ENCODE results near the gene CALML3.

CALML3 gene

DNA sequence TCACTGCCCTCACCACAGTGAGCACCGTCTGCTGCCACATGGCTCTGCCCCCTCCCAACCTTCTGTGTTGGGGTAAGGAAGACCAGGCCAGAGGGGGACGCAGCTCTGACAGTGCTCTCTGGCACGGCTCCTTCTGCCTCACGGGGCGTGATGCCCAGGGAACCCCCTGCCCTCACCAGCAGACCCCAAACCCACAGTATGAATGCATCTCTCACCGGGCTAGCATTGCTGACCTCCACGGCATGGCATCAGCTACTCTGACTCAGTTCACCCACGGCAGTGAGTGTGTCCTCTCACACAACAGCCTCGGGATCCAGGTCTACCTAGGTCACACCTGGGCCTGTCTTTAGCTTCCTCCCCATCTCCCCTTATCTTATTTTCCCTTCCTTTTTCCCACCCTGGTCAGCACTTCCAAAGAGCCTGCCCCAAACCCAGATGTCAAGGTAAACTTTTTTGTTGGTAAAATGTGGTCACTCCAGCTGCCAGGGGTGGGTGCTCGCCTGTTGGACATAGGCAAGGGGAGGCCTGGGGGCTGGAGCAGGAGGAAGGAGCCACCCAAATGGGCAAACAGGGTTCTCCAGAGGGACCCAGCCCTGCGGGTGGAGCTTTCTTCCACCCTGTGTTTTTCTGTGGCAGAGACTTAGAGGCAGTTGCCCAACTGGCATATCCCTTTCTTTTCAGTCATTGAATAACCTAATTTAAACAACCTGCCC, 4.4 kb downstream of the CALML3 start:
- DNase-seq, result peak; percentile 38

GRCh38 chr10:5529702-5530411, 5.1 kb downstream of the CALML3 start:
- peak; percentile 25 for DNase-seq

DNA sequence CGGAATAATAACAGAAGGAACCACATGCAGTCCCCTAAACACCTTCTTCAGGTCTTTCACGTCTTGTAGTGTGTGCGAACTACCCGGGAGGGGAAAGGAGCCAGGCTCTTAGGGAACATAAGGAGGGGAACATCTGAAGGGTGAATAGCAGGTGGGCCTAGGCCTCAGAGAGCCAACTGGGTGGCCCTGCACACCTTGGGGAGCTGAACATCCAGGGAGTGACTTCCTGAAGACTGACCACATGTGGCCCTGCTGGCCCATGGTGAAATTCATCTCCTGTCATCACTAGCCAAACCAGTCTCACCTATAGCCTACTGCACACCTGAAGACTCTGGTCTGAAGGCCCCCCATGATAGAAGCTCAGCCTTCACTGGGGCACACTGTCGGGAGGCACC, 5.6 kb downstream of the CALML3 start:
- peak; percentile 28 for DNase-seq

DNA sequence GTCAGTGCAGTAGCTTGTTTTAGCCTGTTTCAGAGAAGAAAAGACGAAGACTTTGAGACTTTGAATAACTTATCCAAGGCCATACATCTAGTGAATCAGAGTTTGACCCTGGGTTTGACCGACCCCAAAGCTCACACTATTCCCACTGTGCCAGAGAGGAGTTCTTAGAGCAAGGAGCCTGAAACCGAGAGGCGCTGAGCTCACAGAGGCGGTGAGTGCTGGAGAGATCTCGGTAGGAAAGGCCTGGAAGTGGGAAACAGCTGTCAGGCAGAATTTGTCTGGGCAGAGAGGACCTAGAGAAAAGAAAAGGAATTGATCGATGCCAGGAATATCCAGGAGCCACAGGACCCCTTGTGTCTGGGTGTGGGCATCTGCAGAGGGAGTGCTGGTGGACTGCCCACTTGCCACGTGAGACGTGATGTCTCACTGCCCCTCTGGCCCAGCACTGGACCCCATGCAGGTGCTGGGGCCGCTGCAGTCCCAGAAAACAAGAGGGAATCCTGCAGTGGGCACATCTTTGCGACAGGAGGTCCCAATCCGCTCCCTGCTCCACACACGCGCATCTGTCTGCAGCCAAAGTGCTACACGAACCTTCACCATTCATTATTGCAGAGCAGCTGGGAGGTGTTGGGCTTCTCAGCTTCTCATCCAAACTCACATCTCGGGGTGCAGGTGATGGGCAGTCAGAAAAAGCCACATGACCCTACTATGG, 6.2 kb downstream of the CALML3 start:
- peak; percentile 25 for DNase-seq

DNA sequence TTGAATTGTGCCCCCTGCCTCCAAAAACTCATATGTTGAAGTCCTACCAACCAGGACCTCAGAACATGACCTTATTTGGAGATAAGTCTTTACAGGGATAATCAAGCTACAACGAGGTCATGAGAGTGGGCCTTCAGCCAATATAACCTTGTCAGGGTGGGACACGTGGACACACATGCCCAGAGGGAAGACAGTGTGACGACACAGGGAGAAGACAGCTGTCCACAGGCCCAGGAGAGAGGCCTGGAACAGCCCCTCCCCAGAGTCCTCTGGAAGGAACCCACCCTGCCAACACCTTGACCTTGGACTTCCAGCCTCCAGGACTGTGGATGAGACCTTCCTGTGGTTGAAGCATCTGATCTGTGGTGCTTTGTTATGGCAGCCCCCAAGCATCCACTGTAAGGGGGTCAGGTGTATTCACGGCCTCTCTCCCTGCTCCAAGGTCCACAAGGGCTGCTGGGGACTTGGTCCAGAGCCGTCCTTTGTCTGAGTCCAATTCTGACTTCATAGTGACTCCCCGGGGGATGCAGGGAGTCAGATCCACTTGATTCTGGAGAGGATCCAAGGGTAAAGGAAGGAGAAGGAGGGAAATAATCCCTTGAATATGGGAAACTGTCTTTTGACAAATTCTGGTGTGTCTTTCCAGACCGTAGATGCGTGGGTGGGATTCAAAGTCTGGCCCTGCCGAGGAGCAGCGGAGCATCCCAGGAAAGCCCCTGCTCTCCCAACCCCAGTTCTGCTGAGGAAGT, 7.0 kb downstream of the CALML3 start:
- peak; percentile 30 for DNase-seq

DNA sequence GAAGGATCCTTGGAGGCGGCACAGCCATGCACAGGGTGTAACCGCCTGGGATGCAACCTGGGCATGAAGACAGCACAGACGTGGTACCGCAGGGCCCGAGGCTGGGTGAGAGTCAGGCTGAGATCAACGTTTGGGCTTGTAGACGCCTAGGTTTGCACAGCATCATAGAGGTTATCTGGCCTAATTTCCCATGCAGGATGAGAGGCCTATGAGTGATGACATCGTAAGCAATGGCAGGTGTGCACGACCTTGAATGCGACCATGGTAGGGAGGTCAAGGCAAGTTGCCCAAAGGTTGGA, 7.5 kb downstream of the CALML3 start:
- DNase-seq, result peak; percentile 4

- peak; percentile 33 for DNase-seq
Observed at GRCh38 chr10:5532618-5533097, 7.9 kb downstream of the CALML3 start.

- DNase-seq, result peak; percentile 40
Observed at GRCh38 chr10:5533098-5533731, 8.5 kb downstream of the CALML3 start.

DNA sequence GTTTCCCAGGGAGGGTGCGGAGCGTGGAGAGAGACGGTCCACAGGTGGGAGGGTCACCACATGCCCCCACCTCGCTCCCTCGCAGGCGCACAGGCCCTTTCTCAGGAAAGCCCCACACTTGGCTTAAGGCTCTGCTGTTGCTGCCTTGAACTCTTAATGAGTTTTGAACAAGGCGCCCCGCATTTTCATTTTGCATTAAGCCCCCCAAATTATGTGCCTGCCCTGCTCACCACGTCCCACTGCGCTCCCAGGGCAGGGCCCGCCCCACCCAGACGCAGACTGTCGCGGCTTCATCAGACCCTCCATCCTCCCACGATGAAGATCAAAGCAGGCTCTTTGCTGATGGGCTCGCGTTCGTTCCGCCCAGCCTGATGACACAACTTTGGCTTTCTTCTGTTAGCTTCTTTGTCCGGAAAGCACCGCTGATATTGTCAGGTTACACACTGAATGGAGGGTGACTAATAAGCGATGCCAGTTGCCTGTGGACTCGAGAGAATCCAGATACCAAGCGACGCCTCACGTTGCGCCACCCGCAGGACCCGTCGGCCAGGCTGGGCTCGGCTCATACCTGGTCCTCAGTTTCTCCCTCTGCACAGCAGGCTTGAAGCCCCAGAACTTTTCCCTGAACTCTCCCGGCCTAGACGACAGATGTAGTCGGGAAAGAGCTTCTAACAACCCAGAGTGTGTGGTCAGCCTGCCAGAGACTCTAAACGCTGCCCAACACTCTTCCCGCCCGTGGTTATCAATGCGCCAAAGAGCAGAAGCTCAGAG, 9.5 kb downstream of the CALML3 start:
- peak; percentile 34 for DNase-seq

GRCh38 chr10:5534880-5535856, 10.4 kb downstream of the CALML3 start:
- peak; percentile 10 for DNase-seq

DNA sequence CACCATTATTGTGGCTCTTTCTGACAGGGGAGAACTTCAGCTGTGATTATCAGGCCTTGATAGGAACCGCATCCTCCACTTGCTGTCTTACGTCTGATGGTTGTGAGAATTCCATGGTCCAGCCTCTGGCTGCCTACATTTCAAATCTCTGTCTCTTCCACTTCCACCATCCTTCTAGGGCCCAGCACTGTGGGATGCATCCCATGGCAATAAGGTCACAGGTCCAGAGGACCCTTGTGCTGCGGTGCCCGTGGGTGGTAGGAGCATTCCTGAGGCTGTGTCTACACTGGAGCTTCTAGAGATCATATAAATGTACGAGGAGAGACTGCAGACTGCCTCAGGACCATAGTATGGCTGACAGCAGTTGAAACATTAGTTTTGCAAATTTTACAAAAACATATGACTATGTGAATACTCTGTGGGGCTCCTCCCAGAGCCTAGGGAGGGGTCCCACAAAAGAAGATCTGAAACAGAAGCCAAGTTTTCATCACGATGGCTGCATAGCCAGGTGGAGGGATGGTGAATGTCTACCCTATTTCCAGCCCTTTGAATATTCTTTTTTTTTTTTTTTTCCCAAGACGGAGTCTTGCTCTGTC, 11.8 kb downstream of the CALML3 start:
- DNase-seq, result no peak

GRCh38 chr10:5537684-5538083, 12.9 kb downstream of the CALML3 start:
- DNase-seq, result peak; percentile 13

DNA sequence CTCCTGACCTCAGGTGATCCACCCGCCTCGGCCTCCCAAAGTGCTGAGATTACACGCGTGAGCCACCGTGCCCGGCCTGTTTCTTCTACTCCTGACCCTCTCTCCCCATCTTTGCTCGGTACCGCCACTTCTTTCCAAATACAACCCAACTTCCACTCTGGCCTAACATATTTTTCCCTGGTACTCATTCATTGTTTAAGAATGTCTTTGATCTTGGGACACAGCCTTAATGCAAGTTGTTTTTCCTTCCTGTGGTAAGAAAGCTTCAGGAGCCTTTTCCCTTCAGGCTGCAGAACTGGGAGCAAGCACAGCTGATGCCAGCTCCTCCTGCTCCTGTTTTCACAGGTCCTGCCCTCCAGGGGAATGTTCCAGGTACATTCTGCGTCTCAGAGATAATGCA, 13.7 kb downstream of the CALML3 start:
- DNase-seq, result no peak

GRCh38 chr10:5538892-5539651, 14.3 kb downstream of the CALML3 start:
- DNase-seq, result peak; percentile 43

DNA sequence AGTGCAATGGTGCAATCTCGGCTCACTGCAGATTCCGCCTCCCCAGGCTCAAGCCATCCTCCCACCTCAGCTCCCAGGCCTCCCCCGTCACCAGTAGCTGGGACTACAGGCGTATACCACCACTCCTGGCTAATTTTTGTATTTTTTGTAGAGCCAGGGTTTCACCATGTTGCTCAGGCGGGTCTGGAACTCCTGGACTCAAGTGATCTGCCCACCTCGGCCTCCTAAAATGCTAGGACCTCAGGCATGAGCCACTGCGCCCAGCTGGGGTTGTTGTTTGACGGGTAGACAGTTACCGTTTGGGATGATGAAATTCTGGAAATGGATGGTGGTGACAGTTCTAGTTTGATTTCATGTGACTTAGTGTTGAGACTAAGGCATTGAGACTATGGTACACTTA, 15.3 kb downstream of the CALML3 start:
- DNase-seq, result peak; percentile 25

DNA sequence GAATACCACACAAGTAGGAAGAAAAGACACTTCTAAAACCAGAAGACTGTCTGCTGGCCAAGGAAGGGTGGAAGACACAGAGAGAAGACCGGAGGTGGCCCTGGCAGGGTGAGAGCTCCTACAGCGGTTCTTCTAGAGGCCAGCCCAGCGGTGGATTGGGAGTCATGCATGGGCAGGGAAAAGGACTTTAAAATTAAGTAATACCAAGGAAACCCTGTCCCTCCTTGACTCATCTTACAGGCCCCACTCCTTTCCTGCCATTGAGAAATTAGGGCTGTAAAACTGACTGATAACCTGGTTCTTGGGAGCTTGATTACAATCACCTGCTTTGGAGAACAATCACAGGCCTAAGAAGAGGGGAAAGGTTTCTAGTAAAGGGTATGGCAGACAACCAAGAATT, 16.1 kb downstream of the CALML3 start:
- DNase-seq, result no peak

DNA sequence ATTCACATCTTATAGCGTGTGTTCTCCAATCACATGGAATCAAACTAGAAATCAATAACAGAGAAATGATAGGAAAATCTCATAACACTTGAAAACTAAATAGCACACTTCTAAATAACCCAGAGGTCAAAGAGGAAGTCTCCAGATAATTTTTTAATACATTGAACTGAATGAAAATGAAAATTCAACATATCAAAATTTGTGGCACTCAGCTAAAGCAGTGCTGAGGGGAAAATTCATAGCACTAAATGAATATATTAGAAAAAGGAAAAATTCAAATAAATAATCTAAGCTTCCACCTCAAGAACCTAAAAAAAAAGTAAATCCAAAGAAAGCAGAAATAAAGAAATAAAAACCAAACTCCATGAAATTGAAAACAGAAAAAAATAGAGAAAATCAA, 17.3 kb downstream of the CALML3 start:
- DNase-seq, result no peak

DNA sequence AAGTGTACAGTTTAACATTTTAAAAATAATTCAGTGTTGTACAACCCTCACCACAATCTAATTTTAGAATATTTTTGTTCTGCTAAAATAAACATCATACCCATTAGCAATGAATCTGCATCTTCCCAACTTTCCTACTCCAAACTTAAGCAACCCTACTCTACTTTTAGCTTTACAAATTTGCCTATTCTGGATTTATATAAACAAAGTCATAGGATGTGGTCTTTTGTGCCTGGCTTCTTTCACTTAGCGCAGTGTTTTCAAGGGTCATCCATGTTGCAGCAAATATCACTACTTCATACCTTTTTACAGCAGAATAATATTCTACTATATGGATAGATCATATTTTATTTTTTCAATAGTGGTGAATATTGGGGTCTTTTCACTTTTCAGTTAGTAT, 18.9 kb downstream of the CALML3 start:
- no peak for DNase-seq

GRCh38 chr10:5544216-5544805, 19.6 kb downstream of the CALML3 start:
- DNase-seq, result no peak

Data from activated CD8-positive, alpha-beta memory T cell treated with anti-CD3 and anti-CD28 coated beads, Interleukin-2, amount 50 U/mL, for 48 hours (primary cell).